HCT116 (cell line): Measurements from ENCODE around the gene ZNF202. TPM values are rescaled to one million over a fixed set of nuclear protein-coding genes. Genes with fewer than 3 reads are reported as not detected.

Experiments
- ATAC-seq: fragments of 200-7000 bp; cut with Tn5 transposase; 2 replicates; pipeline ENCODE4 v1.9.1; 2020; ENCODE audit warnings: mild to moderate bottlenecking, moderate library complexity
- BruUV-seq: library from RNA; stranded (reverse); fragments of 400-500 nt; replicated peaks from 2 replicates; lab custom pipeline; 2021; lab: Mats Ljungman, UMichigan
- CTCF ChIA-PET: fragments of 300-600 bp; sonication (Branson Sonifier 250); formaldehyde crosslinking; loops from one replicate; lab custom pipeline; 2021; ENCODE audit warnings: antibody characterized with exemption; lab: Charles Lee
- POLR2A ChIA-PET: fragments of 300-600, 350-600 bp; sonication (Branson Sonifier 250); formaldehyde crosslinking; loops from one replicate; lab custom pipeline; 2021; ENCODE audit warnings: antibody characterized with exemption; lab: Charles Lee
- RAD21 ChIA-PET, 2 experiments: fragments of 300-600 bp; sonication (Branson Sonifier 250); formaldehyde crosslinking; loops; one replicate each; lab custom pipeline; 2023; ENCODE audit warnings: low total read pairs in 2 of 2; ENCODE audit not compliant: uncharacterized antibody in 2 of 2, unreplicated experiment in 2 of 2, low non-redundant PET in 1 of 2; lab: Charles Lee
- DNase-seq: peaks from one replicate; pipeline ENCODE4 v3.0.0-alpha.2; 2010; ENCODE audit warnings: low read depth, low spot score
- H2AFZ ChIP-seq: fragments of 200-600 bp; shearing (Covaris generic), sonication (generic); 2 replicates; pipeline ENCODE4 v1.6.1; 2017; ENCODE audit warnings: low read depth, mixed run types, mixed read lengths, antibody characterized with exemption, low read length; ENCODE audit not compliant: poor library complexity, severe bottlenecking
- H3K27ac ChIP-seq: 2 replicates; pipeline ENCODE4 v1.5.1; 2012; ENCODE audit warnings: low read depth, low read length
- H3K27me3 ChIP-seq: fragments of 200-600 bp; sonication (generic); 2 replicates; pipeline ENCODE4 v1.6.1; 2016; ENCODE audit warnings: mixed run types, low read length, mixed read lengths; ENCODE audit not compliant: insufficient read depth
- H3K36me3 ChIP-seq, 2 experiments: fragments of 200-500 bp in 1 of 2; fragments of 200-600 bp in 1 of 2; sonication (Bioruptor generic) in 1 of 2; sonication (generic) in 1 of 2; 2 replicates each; pipeline versions ENCODE4 v1.5.1 to v1.6.1; 2014 to 2016; ENCODE audit warnings: low read length in 2 of 2, inconsistent platforms in 1 of 2, mixed read lengths in 1 of 2, mixed run types in 1 of 2; ENCODE audit not compliant: insufficient read depth in 2 of 2, control insufficient read depth in 1 of 2
- H3K4me1 ChIP-seq, 2 experiments: fragments of 200-600 bp in 1 of 2; sonication (generic) in 1 of 2; 2 replicates each; pipeline versions ENCODE4 v1.5.1 to v1.6.1; 2012 to 2017; ENCODE audit warnings: low read length in 2 of 2, inconsistent platforms in 1 of 2, mild to moderate bottlenecking in 1 of 2, mixed read lengths in 1 of 2, mixed run types in 1 of 2, moderate library complexity in 1 of 2; ENCODE audit not compliant: insufficient read depth in 2 of 2, control insufficient read depth in 1 of 2
- H3K4me2 ChIP-seq: fragments of 200-600 bp; sonication (generic); 2 replicates; pipeline ENCODE4 v1.6.1; 2017; ENCODE audit warnings: mixed run types, low read length, mixed read lengths
- H3K4me3 ChIP-seq, 2 experiments: fragments of 200-600 bp in 1 of 2; sonication (generic) in 1 of 2; replicated peaks in 1 of 2; 2 replicates each; pipeline ENCODE4 v1.5.1; 2011 to 2016; ENCODE audit warnings: low read length in 2 of 2, control low read depth in 1 of 2, low read depth in 1 of 2, mild to moderate bottlenecking in 1 of 2, mixed read lengths in 1 of 2, mixed run types in 1 of 2
- H3K79me2 ChIP-seq: fragments of 200-600 bp; sonication (generic); 2 replicates; pipeline ENCODE4 v1.6.1; 2017; ENCODE audit warnings: mild to moderate bottlenecking, mixed run types, low read length, moderate library complexity, mixed read lengths; ENCODE audit not compliant: insufficient read depth
- H3K9ac ChIP-seq: fragments of 200-600 bp; sonication (generic); 2 replicates; pipeline ENCODE4 v1.6.1; 2016; ENCODE audit warnings: low read length, mixed read lengths
- H3K9me2 ChIP-seq: fragments of 200-600 bp; sonication (generic), shearing (Covaris generic); 2 replicates; pipeline ENCODE4 v1.6.1; 2017; ENCODE audit warnings: mixed run types, mild to moderate bottlenecking, moderate library complexity; ENCODE audit not compliant: insufficient read depth
- H3K9me3 ChIP-seq, 2 experiments: fragments of 200-500 bp in 1 of 2; fragments of 200-600 bp in 1 of 2; sonication (Bioruptor generic) in 1 of 2; sonication (generic) in 1 of 2; 2 replicates each; pipeline ENCODE4 v1.6.1; 2014 to 2017; ENCODE audit warnings: low read length in 2 of 2, mixed read lengths in 2 of 2, inconsistent platforms in 1 of 2, low read depth in 1 of 2, mild to moderate bottlenecking in 1 of 2, mixed run types in 1 of 2, moderate library complexity in 1 of 2; ENCODE audit not compliant: control insufficient read depth in 1 of 2, insufficient read depth in 1 of 2
- H4K20me1 ChIP-seq: fragments of 200-600 bp; sonication (generic), shearing (Covaris generic); 2 replicates; pipeline ENCODE4 v1.6.1; 2017; ENCODE audit warnings: mixed run types, mild to moderate bottlenecking, moderate library complexity; ENCODE audit not compliant: insufficient read depth
- CBX3 ChIP-seq: IDR thresholded peaks from 2 replicates; pipeline ENCODE4 v1.6.1; 2012; ENCODE audit warnings: low read depth
- CEBPB ChIP-seq: IDR thresholded peaks from 2 replicates; pipeline ENCODE4 v1.6.1; 2012; ENCODE audit warnings: low read depth
- CTCF ChIP-seq, 3 experiments: fragments of 200-600 bp in 1 of 3; sonication (generic) in 1 of 3; IDR thresholded peaks in 2 of 3; conservative IDR thresholded peaks in 1 of 3; 2 replicates each; pipeline ENCODE4 v1.5.1; 2012 to 2017; ENCODE audit warnings: low read depth in 2 of 3, low read length in 2 of 3, antibody characterized with exemption in 1 of 3, borderline replicate concordance in 1 of 3, control low read depth in 1 of 3, mild to moderate bottlenecking in 1 of 3, mixed read lengths in 1 of 3, mixed run types in 1 of 3, moderate library complexity in 1 of 3; ENCODE audit not compliant: insufficient read depth in 1 of 3
- EGR1 ChIP-seq: IDR thresholded peaks from 2 replicates; pipeline ENCODE4 v1.6.1; 2012; ENCODE audit warnings: low read depth
- ELF1 ChIP-seq: IDR thresholded peaks from 2 replicates; pipeline ENCODE4 v1.6.1; 2012; ENCODE audit warnings: low read depth, borderline replicate concordance
- EZH2 ChIP-seq: fragments of 200-600 bp; sonication (generic); IDR thresholded peaks from 2 replicates; pipeline ENCODE4 v1.6.1; 2017; ENCODE audit warnings: antibody characterized with exemption, mixed run types
- EZH2phosphoT487 ChIP-seq: fragments of 200-600 bp; IDR thresholded peaks from 2 replicates; pipeline ENCODE4 v1.6.1; 2018; ENCODE audit warnings: antibody characterized with exemption, borderline replicate concordance
- RAD21 ChIP-seq: IDR thresholded peaks from 2 replicates; pipeline ENCODE4 v1.6.1; 2012; ENCODE audit warnings: low read depth, mild to moderate bottlenecking
- SIN3A ChIP-seq: IDR thresholded peaks from 2 replicates; pipeline ENCODE4 v1.6.1; 2012; ENCODE audit warnings: low read depth
- SP1 ChIP-seq: IDR thresholded peaks from 2 replicates; pipeline ENCODE4 v1.6.1; 2012; ENCODE audit warnings: low read depth
- ZFX ChIP-seq: fragments of 450-650 bp; IDR thresholded peaks from 2 replicates; pipeline ENCODE4 v1.6.1; 2017
- ZNF274 ChIP-seq: fragments of 200-500 bp; sonication (Bioruptor generic); IDR thresholded peaks from 2 replicates; pipeline ENCODE4 v1.6.1; 2014; ENCODE audit warnings: mild to moderate bottlenecking, low read depth, low read length, inconsistent platforms
- intact Hi-C: fragments of 100-400 bp; cut with micrococcal nuclease; formaldehyde crosslinking; loops from 2 replicates; pipeline ENCODE4 v1.10.0; 2022
- total RNA-seq: library from RNA; stranded (reverse); gene quantifications from one replicate; pipeline ENCODE4 v1.2.1, GENCODE V29; 2021; ENCODE audit not compliant: unreplicated experiment
- TF ChIP-seq, protein P1 (sequence below): IDR thresholded peaks from 2 replicates; pipeline ENCODE4 v1.6.1; 2012; ENCODE audit warnings: low read depth

The ZNF202 gene
- total RNA-seq, 1 experiment from 2014 or later: 16.9 TPM

DNA sequence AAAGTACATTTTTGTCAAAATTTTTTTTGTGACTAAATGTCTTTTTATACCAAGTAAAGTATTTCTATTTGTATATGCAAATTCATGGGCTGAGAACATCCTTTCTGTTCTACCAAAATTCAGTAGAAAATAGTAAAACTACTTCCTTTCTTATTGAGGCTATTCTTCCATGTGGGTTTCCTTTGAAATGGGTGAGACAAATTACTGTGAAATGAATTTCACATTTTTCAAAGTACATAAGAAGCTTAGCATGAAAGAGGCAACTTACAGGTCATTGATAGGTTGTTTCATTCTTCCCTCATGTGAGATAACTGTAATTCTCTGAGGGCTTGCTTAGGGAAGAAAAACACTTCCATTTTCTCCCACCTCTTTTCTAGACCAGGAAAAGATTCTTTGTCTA lies 13.9 kb upstream of the ZNF202 start (continued):
- TF ChIP-seq CTCF (IDR thresholded peaks at IDR 0.05 in 2 of 3, conservative IDR thresholded peaks at IDR 0.05 in 1 of 3; ENCODE audit: borderline replicate concordance in 1 of 3, insufficient read depth in 1 of 3, low read depth in 2 of 3, low read length in 2 of 3): no peak
- TF ChIP-seq EZH2: no peak
- no peak for TF ChIP-seq SIN3A
- no peak for TF ChIP-seq SP1

GRCh38 chr11:123754101-123754568 lies 12.7 kb upstream of the ZNF202 start, which contains the start of gene OR6X1:
Gene OR6X1, minus strand, starts transcription at chr11:123754518. Its CDS starts 0 bp downstream, at chr11:123754518.
- BruUV-seq: no TSS peak
- ATAC-seq (no peak), DNase-seq (no peak)
- ChIA-PET RAD21 (no interaction called here), POLR2A (no interaction called here), CTCF (no interaction called here)
- Histone ChIP-seq H3K36me3 (no peaks in the 10 kb centered on the region), H3K4me3 (no peak within 1 kb of the TSS), H3K9me2 (no peaks in the 10 kb centered on the region), H2AFZ (no peak within 1 kb of the TSS), H3K79me2 (no peaks in the 10 kb centered on the region), H3K27me3 (peaks cover 65% of the 10 kb centered on the region), H3K4me2 (no peak within 1 kb of the TSS), H3K27ac (no peak within 1 kb of the TSS), H3K4me1 (no peaks in the 10 kb centered on the region), H3K9me3 (no peaks in the 10 kb centered on the region), H3K9ac (no peak within 1 kb of the TSS), H4K20me1 (no peaks in the 10 kb centered on the region)
- intact Hi-C loops: no loop called here
- TF ChIP-seq CTCF (IDR thresholded peaks at IDR 0.05 in 2 of 3, conservative IDR thresholded peaks at IDR 0.05 in 1 of 3; ENCODE audit: borderline replicate concordance in 1 of 3, insufficient read depth in 1 of 3, low read depth in 2 of 3, low read length in 2 of 3) (no peak), EZH2phosphoT487 (no peak), ELF1 (no peak), ZNF274 (no peak), CEBPB (no peak), ZFX (no peak), CBX3 (no peak), RAD21 (no peak), EZH2 (no peak), EGR1 (no peak)
- TF ChIP-seq, protein P1, sequence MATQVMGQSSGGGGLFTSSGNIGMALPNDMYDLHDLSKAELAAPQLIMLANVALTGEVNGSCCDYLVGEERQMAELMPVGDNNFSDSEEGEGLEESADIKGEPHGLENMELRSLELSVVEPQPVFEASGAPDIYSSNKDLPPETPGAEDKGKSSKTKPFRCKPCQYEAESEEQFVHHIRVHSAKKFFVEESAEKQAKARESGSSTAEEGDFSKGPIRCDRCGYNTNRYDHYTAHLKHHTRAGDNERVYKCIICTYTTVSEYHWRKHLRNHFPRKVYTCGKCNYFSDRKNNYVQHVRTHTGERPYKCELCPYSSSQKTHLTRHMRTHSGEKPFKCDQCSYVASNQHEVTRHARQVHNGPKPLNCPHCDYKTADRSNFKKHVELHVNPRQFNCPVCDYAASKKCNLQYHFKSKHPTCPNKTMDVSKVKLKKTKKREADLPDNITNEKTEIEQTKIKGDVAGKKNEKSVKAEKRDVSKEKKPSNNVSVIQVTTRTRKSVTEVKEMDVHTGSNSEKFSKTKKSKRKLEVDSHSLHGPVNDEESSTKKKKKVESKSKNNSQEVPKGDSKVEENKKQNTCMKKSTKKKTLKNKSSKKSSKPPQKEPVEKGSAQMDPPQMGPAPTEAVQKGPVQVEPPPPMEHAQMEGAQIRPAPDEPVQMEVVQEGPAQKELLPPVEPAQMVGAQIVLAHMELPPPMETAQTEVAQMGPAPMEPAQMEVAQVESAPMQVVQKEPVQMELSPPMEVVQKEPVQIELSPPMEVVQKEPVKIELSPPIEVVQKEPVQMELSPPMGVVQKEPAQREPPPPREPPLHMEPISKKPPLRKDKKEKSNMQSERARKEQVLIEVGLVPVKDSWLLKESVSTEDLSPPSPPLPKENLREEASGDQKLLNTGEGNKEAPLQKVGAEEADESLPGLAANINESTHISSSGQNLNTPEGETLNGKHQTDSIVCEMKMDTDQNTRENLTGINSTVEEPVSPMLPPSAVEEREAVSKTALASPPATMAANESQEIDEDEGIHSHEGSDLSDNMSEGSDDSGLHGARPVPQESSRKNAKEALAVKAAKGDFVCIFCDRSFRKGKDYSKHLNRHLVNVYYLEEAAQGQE: no peak
